SK-N-SH (cell line): ENCODE measurements around the gene LTBR.

Experiments used
- CTCF ChIP-seq: fragments of 200-600 bp; sonication (generic); IDR thresholded peaks from 2 replicates; pipeline ENCODE4 v1.6.1; 2017; ENCODE audit warnings: antibody characterized with exemption, mild to moderate bottlenecking, moderate library complexity
- RXRA ChIP-seq: IDR thresholded peaks from 2 replicates; pipeline ENCODE4 v1.4.0; 2012; ENCODE audit warnings: low read depth, mild to moderate bottlenecking, borderline replicate concordance
- TCF12 ChIP-seq: IDR thresholded peaks from 2 replicates; pipeline ENCODE4 v1.4.0; 2012

GRCh38 chr12:6430124-6430989 is 46.4 kb downstream of the LTBR start:
- TF ChIP-seq CTCF (no peak), RXRA (no peak), TCF12 (no peak)
